ENCODE results near the gene PCSK4. TPM values are rescaled to one million over a fixed set of nuclear protein-coding genes. Genes with fewer than 3 reads are reported as not detected.
"Not testable (repeated sequence)": the region's sequence is repeated elsewhere in the genome, so short reads cannot be mapped to it uniquely, and the experiment has no call there.

The PCSK4 gene
- total RNA-seq, 2 donors from 2014 or later = 0.52 to 1.8 TPM

- no peak for DNase-seq (ENCODE audit: low spot score)
- intact Hi-C loops (cut with DNase I) = loop anchor here in 1 of 2 donors (2.0 kb wide), 1 partner anchor 72 kb away; no protein-coding TSS in a partner anchor
Measured at GRCh38 chr19:1508507-1508856, 18.3 kb upstream of the PCSK4 start.

- intact Hi-C loops (cut with DNase I) = loop anchor here in 1 of 2 donors (2.0 kb wide), 1 partner anchor 71 kb away; no protein-coding TSS in a partner anchor
- DNase-seq (ENCODE audit: low spot score) = peak; percentile 97
Measured at GRCh38 chr19:1507763-1508506, 17.8 kb upstream of the PCSK4 start.

GRCh38 chr19:1507192-1507660 is 17.1 kb upstream of the PCSK4 start:
- DNase-seq (ENCODE audit: low spot score) = peak; percentile 80
- intact Hi-C loops (cut with DNase I) = no loop called here

- DNase-seq (ENCODE audit: low spot score) = no peak
- intact Hi-C loops (cut with DNase I) = no loop called here
Measured at GRCh38 chr19:1505991-1506881, 16.1 kb upstream of the PCSK4 start.

GRCh38 chr19:1505012-1505411 is 14.9 kb upstream of the PCSK4 start:
- intact Hi-C loops (cut with DNase I) = no loop called here
- no peak for DNase-seq (ENCODE audit: low spot score)

- intact Hi-C loops (cut with DNase I) = no loop called here
- peak; percentile 76 for DNase-seq (ENCODE audit: low spot score)
Measured at GRCh38 chr19:1503925-1504773, 14.0 kb upstream of the PCSK4 start.

GRCh38 chr19:1503089-1503924 is 13.2 kb upstream of the PCSK4 start:
- peak; percentile 75 for DNase-seq (ENCODE audit: low spot score)
- intact Hi-C loops (cut with DNase I) = no loop called here

- intact Hi-C loops (cut with DNase I) = no loop called here
- no peak for DNase-seq (ENCODE audit: low spot score)
Measured at GRCh38 chr19:1502433-1503088, 12.4 kb upstream of the PCSK4 start.

- DNase-seq (ENCODE audit: low spot score) = peak; percentile 70
- intact Hi-C loops (cut with DNase I) = no loop called here
Measured at GRCh38 chr19:1501200-1501595, 11.0 kb upstream of the PCSK4 start.

GRCh38 chr19:1499231-1499630 is 9.1 kb upstream of the PCSK4 start:
- DNase-seq (ENCODE audit: low spot score); intact Hi-C loops (cut with DNase I): not testable (repeated sequence)

GRCh38 chr19:1497578-1498235 is 7.6 kb upstream of the PCSK4 start:
- intact Hi-C loops (cut with DNase I) = no loop called here
- DNase-seq (ENCODE audit: low spot score) = no peak

- intact Hi-C loops (cut with DNase I) = no loop called here
- no peak for DNase-seq (ENCODE audit: low spot score)
Measured at GRCh38 chr19:1496714-1497577, 6.8 kb upstream of the PCSK4 start.

GRCh38 chr19:1495799-1496713 is 5.9 kb upstream of the PCSK4 start:
- DNase-seq (ENCODE audit: low spot score) = no peak
- intact Hi-C loops (cut with DNase I) = no loop called here

- DNase-seq (ENCODE audit: low spot score) = no peak
- intact Hi-C loops (cut with DNase I) = no loop called here
Measured at GRCh38 chr19:1495051-1495798, 5.1 kb upstream of the PCSK4 start.
